GM18505 (cell line): ENCODE results near the gene HS6ST3.

Experiments used
- ATAC-seq: cut with Tn5 transposase; IDR thresholded peaks from one replicate; pipeline ENCODE4 v1.9.1; 2021; ENCODE audit not compliant: unreplicated experiment
- POLR2A ChIP-seq: IDR thresholded peaks from 4 replicates; pipeline ENCODE4 v1.6.1; 2011; ENCODE audit warnings: borderline replicate concordance; ENCODE audit not compliant: insufficient read depth, insufficient read length; ENCODE audit errors: extremely low read depth

The HS6ST3 gene

DNA sequence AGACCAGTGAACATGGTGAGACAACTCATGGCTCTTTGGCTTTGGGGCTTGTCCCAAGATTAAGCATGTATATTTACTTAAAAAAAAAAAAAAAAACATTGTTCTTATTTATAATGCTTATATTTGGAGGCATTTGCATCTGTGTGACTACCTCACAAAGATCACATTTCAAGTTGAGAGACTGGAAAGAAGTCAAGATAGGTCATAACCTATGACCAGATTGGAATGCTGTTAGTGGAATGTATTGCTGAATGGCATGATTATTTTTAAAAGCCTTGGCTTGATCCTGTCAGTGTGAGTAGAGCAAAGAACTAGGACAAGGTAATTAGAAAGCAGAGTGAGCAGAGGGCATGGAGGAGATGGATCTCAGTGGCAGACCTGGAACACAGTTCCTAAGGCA, 689.8 kb downstream of the HS6ST3 start:
- ATAC-seq = no peak
- no peak for TF ChIP-seq POLR2A

DNA sequence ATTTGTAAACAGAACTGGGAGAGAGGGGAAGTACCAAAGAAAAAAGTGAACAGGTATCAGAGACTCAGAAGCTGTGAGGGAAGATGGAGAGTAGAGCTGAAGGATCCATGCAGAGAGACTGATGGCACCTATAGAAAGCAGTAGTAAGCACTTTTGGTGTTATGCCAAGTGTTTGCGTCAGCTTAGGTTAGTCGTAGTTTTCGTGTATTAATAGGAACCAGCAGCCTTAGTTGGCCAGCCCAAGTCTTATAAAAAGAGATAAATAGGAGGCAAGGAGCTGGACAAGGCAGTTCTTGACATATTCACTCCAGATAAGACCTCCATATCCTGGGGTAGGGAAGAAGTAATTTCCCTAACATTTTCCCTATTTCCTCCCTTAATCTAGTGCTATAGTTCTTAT, 690.2 kb downstream of the HS6ST3 start:
- TF ChIP-seq POLR2A = no peak
- ATAC-seq = no peak

DNA sequence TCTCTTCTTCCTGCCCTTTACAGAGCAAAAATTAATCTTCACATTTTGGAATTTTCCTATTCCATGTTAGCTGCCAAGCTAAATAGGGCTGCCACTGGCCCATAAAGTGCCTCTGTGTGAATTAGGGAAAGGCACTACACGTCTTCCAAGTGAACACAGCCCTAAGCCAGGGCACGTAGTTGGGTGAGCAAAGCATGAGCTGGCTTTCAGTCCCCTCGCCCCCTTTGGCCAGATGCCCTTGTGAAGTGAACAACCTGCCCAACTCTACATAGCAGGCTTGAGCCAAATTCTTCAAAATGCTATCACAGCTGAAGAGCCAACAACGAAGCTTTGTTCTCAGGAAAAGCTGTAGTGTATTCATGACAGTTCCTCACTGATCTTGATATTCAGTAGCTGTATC, 691.2 kb downstream of the HS6ST3 start:
- ATAC-seq = no peak
- no peak for TF ChIP-seq POLR2A

DNA sequence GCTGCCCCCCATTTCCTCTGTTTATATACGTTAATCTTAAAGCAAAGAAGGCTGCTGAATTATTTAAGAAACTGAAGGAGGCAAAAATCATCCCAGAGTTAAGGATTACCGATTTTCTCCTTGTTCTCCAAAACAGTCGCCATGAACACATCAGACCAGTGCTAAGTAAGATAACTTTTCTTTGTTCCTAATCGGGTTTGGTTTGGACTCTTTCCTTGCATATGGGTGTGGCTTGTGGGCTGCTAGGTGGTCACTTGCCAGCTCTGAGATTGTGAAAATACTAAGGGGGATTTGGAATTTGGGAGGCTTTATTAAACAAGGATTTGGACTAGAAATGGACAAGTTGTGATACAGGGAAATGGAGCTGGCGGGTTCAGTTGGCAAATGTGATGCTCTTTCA, 692.3 kb downstream of the HS6ST3 start:
- no peak for TF ChIP-seq POLR2A
- ATAC-seq = no peak

DNA sequence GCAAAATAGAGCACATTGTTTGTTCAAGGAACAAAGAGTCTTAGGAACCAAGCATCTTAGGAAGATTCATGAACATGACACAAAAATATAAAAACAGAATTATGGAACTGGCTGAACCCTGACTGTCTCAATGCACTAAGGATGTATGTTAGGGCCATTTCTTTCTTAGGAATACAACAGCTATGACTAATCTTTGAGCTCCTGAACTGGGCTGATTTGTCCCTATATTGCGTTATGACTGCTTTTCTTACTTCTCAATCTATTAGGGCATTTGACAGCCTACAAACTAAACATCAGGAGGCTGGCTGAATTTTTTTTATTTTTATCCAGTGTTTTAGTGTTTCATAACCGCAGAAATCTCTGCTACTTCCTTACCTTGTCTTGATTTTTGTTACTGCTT, 693.1 kb downstream of the HS6ST3 start:
- TF ChIP-seq POLR2A = no peak
- no peak for ATAC-seq

DNA sequence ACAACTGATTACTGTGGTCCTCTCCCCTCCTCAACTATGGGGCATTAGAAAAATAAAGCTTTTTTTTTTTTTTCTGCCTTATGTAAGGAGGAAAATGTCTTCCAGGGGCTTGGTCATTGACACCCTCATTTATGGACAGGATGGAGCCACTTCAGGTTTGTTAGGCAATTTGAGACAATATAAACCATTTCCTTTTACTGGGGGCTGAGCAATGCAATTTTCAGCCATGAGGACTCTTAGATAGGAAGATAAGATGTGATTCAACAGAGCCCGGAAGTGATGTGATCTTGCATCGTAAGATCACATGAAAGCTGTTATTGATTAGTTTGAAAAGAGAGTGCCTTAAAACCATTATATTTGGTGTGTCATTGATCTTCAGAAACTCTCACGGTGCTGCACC, 693.6 kb downstream of the HS6ST3 start:
- TF ChIP-seq POLR2A = no peak
- ATAC-seq = no peak

DNA sequence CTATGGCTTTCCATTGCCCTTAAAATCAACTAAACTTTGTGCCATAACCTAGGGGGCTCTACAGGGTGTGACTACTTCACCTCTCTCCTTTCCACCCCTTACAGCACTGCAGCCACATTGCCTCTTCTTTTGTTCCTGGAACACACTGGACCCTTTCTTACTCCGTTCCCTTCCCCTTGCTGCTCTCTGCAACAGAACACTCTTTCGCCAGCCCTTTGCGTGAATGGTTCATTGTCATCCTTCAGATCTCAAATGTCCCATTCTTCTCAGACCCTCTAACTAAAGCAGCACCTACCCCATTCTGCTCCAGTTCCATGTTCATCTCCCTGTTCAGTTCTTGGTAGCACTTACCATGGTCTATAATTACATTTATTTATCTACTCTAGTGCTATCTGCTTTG, 696.1 kb downstream of the HS6ST3 start:
- ATAC-seq = no peak
- TF ChIP-seq POLR2A = no peak

DNA sequence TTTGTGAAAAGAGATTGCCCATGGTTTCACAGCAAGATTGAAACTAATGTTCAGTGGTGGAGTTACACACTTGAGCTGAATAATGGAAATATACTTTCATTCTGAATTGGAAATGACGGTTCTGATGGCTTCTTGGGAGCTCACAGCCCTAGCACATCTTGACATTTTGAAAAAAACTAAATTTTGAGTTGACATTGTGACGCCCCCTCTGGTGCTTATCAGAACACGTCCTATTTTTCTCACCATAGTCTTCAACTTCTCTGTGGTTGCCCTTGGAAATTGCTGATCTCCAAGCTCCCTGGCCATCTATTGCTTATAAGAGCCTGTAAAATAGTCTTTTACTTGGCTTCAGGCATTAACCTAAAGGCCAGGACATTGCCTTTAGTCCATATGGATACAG, 702.3 kb downstream of the HS6ST3 start:
- no peak for TF ChIP-seq POLR2A
- ATAC-seq = no peak

DNA sequence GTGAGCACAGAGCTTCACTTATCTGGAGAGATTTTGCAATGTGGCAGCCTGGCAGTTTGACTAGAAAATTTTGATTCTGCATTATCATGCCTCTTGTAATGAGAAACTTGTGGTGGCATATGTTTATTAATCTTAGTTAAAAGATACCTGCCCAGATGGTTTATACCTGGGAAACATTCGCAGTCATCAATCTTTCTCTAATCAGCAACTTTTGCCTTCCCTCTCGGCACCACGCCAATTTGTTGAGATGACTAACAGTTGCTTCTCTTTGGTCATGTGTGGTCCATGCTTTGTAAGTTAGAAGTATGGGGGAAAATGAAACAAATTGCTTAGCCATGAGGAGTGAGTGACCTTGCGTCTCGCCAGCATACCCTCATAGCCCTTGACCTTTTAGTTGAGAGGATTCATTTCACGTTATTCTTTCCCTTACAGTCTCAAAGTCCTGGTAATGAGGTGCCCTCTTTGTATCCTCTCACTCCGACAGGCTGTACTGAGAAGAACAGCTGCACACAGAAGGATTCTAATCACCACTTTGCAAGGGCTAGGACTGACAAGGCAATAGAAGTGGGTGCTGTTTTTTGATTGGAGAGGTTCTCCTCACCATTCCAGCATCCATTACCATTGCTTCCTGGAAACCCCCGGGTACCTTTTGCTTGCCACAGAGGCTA, 703.0 kb downstream of the HS6ST3 start:
- ATAC-seq = no peak
- TF ChIP-seq POLR2A = no peak

DNA sequence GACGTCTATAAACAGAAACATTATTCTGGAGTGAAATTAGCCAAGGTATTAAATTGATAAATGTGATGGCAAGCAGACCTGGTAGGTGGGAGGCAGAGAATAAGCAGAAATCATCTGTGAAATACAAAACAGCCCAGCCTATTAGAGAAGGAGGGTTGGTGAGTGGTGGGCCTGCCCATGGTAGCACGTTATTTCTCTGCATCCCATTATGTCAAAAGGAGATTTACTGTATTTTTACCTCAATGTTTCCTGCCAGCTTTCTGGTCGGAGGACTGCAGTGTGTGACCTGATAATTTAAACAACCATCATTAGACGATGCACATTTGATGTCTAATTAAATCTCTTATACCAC, 703.5 kb downstream of the HS6ST3 start:
- no peak for TF ChIP-seq POLR2A
- no peak for ATAC-seq

DNA sequence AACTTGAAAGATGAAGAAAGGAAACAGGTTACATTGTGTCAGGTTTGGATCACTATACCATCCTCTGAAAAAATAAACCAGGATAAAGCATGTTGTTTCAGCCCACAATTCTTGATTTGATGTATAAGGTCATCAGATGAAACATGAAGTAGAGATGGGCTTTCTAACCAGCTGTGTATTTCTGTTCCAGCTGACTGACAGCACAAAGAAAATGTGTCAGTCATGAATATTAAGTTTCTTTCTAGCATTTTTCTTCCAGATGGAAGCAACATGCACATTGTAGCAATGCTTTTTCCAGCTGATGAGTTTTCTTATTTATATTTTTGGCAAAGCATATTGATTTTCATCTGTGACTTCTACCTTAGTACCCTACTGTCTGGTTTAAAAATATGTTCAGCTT, 704.8 kb downstream of the HS6ST3 start:
- TF ChIP-seq POLR2A = no peak
- no peak for ATAC-seq

DNA sequence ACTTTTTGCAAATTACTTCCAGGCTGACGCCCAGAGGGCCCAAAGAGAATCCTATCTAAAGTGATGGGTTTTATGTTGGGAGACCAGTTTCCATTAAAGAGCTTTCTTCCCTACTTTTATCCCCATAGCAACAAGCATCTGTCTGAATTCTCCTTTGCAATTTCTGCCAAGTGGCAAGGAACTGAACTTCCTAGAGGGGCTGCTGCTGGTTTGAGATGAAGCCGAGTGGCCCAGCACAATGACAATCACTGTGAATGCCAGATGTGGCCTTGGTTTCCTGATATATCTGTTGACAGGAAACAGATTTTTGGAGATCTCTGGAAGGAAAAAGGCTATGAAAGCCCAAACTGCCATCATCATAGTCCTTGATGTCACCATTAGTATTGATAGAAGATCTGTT, 705.8 kb downstream of the HS6ST3 start:
- ATAC-seq = no peak
- TF ChIP-seq POLR2A = no peak

DNA sequence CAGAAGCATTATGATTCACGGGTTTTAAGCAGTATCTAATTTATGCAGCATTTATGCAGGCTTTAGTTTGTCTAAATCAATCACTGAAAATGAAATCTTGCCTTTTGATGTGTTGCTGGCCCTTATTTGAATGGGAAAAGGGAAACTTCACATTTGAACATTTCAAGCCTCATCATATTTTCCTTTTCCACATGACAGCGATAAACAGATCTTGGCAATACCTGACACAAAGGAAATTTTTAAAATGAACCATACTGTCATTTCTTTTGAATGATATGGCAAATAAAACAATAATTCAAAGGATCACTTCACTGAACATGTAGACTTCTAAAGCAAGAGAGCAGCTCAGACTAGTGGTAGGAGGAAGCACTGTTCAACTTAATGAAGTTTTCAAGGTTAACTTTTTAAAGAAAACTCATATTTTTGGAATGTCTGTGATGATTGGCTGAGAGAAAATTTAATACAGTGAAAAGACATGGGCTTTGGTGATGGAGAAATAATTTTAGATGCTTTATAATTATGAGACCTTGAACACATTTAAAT, 706.3 kb downstream of the HS6ST3 start:
- TF ChIP-seq POLR2A = no peak
- no peak for ATAC-seq

DNA sequence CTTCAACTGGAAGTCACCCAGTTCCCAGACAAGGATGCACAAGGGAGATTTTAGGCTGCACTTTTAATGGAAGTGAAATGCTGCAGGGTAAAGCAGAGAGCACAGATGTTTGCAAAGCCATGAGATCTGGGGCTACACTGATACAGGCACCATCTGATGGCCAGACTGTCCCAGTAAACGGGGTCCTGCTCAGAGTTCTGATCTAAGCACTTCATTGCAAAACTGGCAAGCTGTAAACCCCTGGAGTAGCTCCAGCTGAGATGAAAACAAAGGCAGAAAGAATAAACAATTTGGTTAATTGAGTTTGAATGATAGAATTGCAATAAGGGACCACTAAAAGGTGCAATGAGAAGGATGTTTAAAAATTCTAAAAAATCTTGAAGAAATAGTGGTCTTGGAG, 707.2 kb downstream of the HS6ST3 start:
- ATAC-seq = no peak
- TF ChIP-seq POLR2A = no peak

DNA sequence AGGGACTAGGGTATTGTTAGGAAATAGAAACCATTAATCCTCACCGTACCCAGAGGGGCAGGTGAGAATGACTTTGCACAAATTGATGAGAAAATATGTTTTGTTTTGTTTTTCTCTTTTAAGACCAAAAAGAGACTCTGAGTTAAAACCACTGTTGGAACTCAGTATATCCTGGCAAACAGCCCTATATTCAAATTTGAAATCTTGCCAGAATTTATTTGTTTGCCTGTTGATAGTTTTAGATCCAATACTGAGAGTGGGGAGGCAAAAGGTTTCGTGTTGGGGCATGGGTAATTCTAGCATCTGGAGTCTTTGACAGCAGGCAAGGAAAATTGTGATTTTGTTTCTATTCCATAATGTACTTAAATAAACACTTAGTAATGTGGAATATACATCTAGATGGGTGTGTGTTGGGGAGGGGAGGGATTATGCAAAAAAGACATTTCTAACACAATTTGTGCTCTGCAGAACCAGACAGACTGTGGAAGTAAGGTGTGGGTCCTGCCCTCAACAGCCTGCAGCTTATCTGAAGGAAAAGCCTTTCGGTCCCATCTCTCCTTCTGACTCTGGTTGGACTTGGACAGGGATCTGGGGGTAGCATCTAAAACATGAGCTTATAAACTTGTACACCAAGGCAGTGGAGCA, 713.7 kb downstream of the HS6ST3 start:
- no peak for ATAC-seq
- no peak for TF ChIP-seq POLR2A

DNA sequence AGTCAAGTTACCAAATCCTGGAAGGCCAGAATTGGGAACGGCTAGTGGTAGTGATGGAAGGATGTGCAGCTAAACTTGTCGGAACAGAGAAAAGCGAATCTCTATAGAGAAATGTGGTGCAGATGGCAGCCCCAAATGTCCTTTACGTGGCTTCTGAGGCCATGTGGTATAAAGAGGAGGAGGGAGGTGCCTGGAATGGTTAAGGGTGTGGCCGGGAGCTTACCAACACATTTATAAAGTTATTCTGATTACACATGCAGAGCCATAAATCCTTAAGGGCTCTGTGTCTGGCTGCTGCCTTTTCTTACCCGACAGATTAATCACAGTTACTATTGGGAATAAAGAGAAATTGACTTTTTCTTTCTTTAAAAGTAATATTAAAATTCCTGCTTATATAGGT, 714.3 kb downstream of the HS6ST3 start:
- ATAC-seq = no peak
- no peak for TF ChIP-seq POLR2A

DNA sequence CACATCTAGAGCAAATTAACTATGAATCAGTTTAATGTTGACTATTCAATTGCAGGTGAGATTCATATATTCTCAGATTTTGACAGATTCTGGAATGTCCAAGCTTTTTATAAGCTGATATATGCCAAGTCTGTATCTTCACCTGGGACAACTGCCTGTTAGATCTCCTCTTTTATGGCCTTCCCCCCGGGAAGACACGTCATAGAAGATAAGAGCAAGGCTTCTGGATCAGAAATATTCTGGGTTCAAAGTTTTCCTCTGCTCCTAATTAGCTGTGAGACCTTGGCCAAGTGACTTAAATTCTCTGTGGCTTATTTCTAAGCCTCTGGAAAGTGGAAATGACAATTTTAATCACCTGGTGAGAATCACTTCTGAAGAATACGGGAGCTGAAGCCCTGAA, 716.8 kb downstream of the HS6ST3 start:
- no peak for TF ChIP-seq POLR2A

More for the DNA sequence above, 716.8 kb downstream of the HS6ST3 start:
- ATAC-seq = no peak
